ENCODE measurements around the gene AKIP1.
"Not testable (repeated sequence)": the region's sequence is repeated elsewhere in the genome, so short reads cannot be mapped to it uniquely, and the experiment has no call there.

Gene AKIP1

GRCh38 chr11:8934742-8935488 is 23.9 kb downstream of the AKIP1 start:
- Histone ChIP-seq H3K4me1 (no peaks in the 10 kb centered on the region), H3K4me2 (ENCODE audit: low read length) (no peak overlapping the region), H3K27ac (no peak overlapping the region), H3K27me3 (ENCODE audit: control insufficient read depth, insufficient read depth, low read length) (no peaks in the 10 kb centered on the region), H3K9ac (no peak overlapping the region), H3K36me3 (ENCODE audit: control insufficient read depth, insufficient read depth, low read length) (no peaks in the 10 kb centered on the region), H3K9me3 (ENCODE audit: control insufficient read depth, low read length) (no peaks in the 10 kb centered on the region), H3K79me2 (no peaks in the 10 kb centered on the region), H3K4me3 (ENCODE audit: low read depth, low read length) (no peak overlapping the region), H2AFZ (no peak overlapping the region)
- TF ChIP-seq CTCF (IDR thresholded peaks at IDR 0.05) = no peak

GRCh38 chr11:8935789-8936188 is 24.8 kb downstream of the AKIP1 start:
- H3K9me3 ChIP-seq (ENCODE audit: control insufficient read depth, low read length); H3K4me2 ChIP-seq (ENCODE audit: low read length); H3K4me1 ChIP-seq; H3K36me3 ChIP-seq (ENCODE audit: control insufficient read depth, insufficient read depth, low read length); H3K79me2 ChIP-seq; H3K9ac ChIP-seq; H2AFZ ChIP-seq; H3K27me3 ChIP-seq (ENCODE audit: control insufficient read depth, insufficient read depth, low read length); H3K4me3 ChIP-seq (ENCODE audit: low read depth, low read length); H3K27ac ChIP-seq: not testable (repeated sequence)

GRCh38 chr11:8937159-8937558 is 26.2 kb downstream of the AKIP1 start:
- peak overlapping the region; percentile 22 for H3K4me2 ChIP-seq (ENCODE audit: low read length)
- no peaks in the 10 kb centered on the region for H3K4me1 ChIP-seq
- H3K27ac ChIP-seq = no peak overlapping the region
- H3K79me2 ChIP-seq = no peaks in the 10 kb centered on the region
- peak overlapping the region; percentile 22 for H2AFZ ChIP-seq
- no peak overlapping the region for H3K9ac ChIP-seq
- no peak for TF ChIP-seq CTCF (IDR thresholded peaks at IDR 0.05)
- no peak overlapping the region for H3K4me3 ChIP-seq (ENCODE audit: low read depth, low read length)
- H3K36me3 ChIP-seq (ENCODE audit: control insufficient read depth, insufficient read depth, low read length) = no peaks in the 10 kb centered on the region
- no peaks in the 10 kb centered on the region for H3K27me3 ChIP-seq (ENCODE audit: control insufficient read depth, insufficient read depth, low read length)
- H3K9me3 ChIP-seq (ENCODE audit: control insufficient read depth, low read length) = no peaks in the 10 kb centered on the region

- H3K4me1 ChIP-seq = no peaks in the 10 kb centered on the region
- H2AFZ ChIP-seq = no peak overlapping the region
- H3K4me3 ChIP-seq (ENCODE audit: low read depth, low read length) = no peak overlapping the region
- no peak for TF ChIP-seq CTCF (IDR thresholded peaks at IDR 0.05)
- H3K79me2 ChIP-seq = no peaks in the 10 kb centered on the region
- no peaks in the 10 kb centered on the region for H3K27me3 ChIP-seq (ENCODE audit: control insufficient read depth, insufficient read depth, low read length)
- H3K9ac ChIP-seq = no peak overlapping the region
- no peaks in the 10 kb centered on the region for H3K36me3 ChIP-seq (ENCODE audit: control insufficient read depth, insufficient read depth, low read length)
- H3K4me2 ChIP-seq (ENCODE audit: low read length) = no peak overlapping the region
- H3K27ac ChIP-seq = no peak overlapping the region
- no peaks in the 10 kb centered on the region for H3K9me3 ChIP-seq (ENCODE audit: control insufficient read depth, low read length)
Observed at GRCh38 chr11:8937659-8938058, 26.7 kb downstream of the AKIP1 start.

GRCh38 chr11:8941341-8942103 is 30.5 kb downstream of the AKIP1 start:
- H3K9ac ChIP-seq = no peak overlapping the region
- no peaks in the 10 kb centered on the region for H3K4me1 ChIP-seq
- no peaks in the 10 kb centered on the region for H3K36me3 ChIP-seq (ENCODE audit: control insufficient read depth, insufficient read depth, low read length)
- no peaks in the 10 kb centered on the region for H3K27me3 ChIP-seq (ENCODE audit: control insufficient read depth, insufficient read depth, low read length)
- no peaks in the 10 kb centered on the region for H3K9me3 ChIP-seq (ENCODE audit: control insufficient read depth, low read length)
- no peaks in the 10 kb centered on the region for H3K79me2 ChIP-seq
- no peak overlapping the region for H3K27ac ChIP-seq
- no peak overlapping the region for H3K4me3 ChIP-seq (ENCODE audit: low read depth, low read length)
- H2AFZ ChIP-seq = no peak overlapping the region
- no peak overlapping the region for H3K4me2 ChIP-seq (ENCODE audit: low read length)
- TF ChIP-seq CTCF (IDR thresholded peaks at IDR 0.05) = no peak
